ENCODE measurements around the gene MT1M.

The MT1M gene

DNA sequence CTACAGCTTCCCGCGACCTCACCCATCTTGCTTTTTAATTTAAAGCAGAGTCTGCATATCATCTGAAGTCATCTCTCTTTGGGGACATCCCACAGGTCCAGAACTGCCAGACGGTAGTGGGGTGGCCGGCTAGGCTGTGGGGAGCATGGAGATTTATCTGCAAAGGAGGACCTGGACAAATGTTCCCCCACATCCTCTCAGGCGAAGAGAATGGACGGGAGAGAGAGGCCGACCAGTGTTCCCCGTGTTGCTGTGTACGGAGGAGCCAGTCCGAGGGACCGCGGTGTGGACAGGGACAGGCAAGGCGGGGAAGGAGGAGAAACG lies 665 bp upstream of the MT1M start:
- DNase-seq (ENCODE audit: extremely low spot score), result no peak
- ChIA-PET POLR2A (no interaction called here), CTCF (interaction anchor here (0.7 kb wide), 1 partner anchor 11 kb away, joined by 3 read pairs; no protein-coding TSS in a partner anchor)
- TF ChIP-seq, protein P1, sequence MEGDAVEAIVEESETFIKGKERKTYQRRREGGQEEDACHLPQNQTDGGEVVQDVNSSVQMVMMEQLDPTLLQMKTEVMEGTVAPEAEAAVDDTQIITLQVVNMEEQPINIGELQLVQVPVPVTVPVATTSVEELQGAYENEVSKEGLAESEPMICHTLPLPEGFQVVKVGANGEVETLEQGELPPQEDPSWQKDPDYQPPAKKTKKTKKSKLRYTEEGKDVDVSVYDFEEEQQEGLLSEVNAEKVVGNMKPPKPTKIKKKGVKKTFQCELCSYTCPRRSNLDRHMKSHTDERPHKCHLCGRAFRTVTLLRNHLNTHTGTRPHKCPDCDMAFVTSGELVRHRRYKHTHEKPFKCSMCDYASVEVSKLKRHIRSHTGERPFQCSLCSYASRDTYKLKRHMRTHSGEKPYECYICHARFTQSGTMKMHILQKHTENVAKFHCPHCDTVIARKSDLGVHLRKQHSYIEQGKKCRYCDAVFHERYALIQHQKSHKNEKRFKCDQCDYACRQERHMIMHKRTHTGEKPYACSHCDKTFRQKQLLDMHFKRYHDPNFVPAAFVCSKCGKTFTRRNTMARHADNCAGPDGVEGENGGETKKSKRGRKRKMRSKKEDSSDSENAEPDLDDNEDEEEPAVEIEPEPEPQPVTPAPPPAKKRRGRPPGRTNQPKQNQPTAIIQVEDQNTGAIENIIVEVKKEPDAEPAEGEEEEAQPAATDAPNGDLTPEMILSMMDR (IDR thresholded peaks at IDR 0.05; ENCODE audit: control extremely low read depth, extremely low read depth, low read depth, missing control alignments), result no peak

DNA sequence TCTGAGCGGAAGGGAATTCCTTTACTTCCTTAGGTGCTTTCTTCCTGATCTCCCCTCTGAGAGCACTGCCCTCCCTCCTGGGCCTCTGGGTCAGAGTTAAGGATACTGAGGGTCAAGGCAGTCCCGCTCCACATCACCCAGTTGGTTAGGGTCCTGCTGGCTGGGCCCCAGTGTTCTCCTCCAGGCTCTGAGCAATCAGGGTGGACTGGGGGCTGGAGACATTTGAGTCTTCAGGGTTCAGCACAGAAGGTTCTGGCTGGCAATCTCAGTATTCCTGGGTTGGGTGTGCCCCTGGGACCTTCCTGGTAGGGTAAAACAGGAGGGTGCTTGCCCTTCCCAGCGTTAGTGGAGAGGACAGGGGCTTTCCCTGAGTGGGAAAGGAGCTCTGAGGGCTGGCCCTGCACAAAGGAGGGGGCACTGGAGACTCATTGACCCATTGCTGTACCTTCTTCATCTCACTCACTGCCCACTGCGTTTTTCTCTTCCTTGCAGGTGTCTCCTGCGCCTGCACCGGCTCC lies 448 bp downstream of the MT1M start:
- TF ChIP-seq, protein P1 (IDR thresholded peaks at IDR 0.05; ENCODE audit: control extremely low read depth, extremely low read depth, low read depth, missing control alignments), result no peak
- POLR2A ChIA-PET, result no interaction called here
- DNase-seq (ENCODE audit: extremely low spot score), result no peak
- CTCF ChIA-PET, result no interaction called here

DNA sequence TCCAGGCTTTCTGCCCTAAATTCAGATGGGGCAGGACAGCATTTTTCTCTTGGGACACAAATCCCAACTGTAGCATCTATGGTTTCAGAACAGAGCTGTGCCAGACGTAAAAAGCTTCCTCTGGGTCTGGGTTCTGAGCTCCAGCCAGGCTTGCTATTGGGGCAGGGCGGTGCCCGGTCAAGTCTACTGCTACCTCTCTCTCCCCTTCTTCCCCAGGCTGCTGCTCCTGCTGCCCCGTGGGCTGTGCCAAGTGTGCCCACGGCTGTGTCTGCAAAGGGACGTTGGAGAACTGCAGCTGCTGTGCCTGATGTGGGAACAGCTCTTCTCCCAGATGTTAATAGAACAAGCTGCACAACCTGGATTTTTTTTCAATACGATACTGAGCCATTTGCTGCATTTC lies 1.1 kb downstream of the MT1M start:
- TF ChIP-seq, protein P1 (IDR thresholded peaks at IDR 0.05; ENCODE audit: control extremely low read depth, extremely low read depth, low read depth, missing control alignments), result no peak
- POLR2A ChIA-PET, result no interaction called here
- CTCF ChIA-PET, result no interaction called here
- no peak for DNase-seq (ENCODE audit: extremely low spot score)

DNA sequence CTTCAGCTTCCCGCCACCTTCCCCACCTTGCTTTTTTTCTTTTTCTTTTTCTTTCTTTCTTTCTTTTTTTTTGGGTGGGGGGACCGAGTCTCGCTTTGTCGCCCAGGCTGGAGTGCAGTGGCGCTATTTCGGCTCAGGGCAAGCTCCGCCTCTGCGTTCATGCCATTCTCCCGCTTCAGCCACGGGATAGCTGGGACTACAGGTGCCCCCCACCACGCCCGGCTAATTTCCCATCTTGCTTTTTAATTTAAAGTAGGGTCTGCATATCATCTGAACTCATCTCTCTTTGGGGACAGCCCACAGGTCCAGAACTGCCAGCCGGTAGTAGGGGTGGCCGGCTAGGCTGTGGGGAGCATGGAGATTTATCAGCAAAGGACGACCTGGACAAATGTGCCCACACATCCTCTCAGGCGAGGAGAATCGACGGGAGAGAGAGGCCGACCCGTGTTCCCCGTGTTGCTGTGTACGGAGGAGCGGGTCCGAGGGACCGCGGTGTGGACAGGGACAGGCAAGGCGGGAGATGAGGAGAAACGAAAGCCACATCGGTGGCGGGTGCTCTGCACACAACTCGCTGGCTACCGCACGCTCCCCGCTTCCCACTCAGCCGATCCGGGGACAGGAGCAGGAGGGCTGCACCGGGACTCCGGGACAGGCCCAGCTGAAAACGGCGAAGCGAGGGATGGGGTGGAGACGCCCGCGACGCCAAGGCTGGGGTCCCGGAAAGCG lies 2.4 kb downstream of the MT1M start:
- TF ChIP-seq, protein P1 (IDR thresholded peaks at IDR 0.05; ENCODE audit: control extremely low read depth, extremely low read depth, low read depth, missing control alignments), result no peak
- DNase-seq (ENCODE audit: extremely low spot score), result no peak
- ChIA-PET CTCF (no interaction called here), POLR2A (no interaction called here)

DNA sequence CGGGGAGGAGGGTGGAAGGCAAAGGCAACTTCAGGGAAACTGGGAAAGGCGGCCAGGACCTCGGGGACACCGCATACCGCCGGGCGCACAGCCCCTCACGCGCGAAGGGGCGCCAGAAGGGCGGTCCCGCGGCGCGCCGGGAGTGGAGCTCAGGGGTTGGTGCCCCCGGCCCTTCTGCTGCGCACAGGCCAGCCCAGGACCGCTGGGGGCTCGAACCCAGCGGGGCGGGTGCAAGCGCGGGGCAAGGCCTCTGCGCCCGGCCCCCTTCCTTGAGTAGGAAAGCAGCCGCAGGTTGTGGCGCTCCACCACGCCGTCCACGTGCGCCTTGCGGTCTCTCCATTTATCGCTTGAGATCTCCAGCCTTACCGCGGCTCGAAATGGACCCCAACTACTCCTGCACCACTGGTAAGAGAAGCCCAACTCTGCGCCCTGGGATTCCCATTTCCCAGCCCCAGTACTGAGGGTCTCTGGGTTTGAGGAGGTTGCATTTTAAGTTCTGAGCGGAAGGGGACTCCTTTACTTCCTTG lies 3.0 kb downstream of the MT1M start:
- ChIA-PET POLR2A (no interaction called here), CTCF (no interaction called here)
- no peak for DNase-seq (ENCODE audit: extremely low spot score)
- TF ChIP-seq, protein P1 (IDR thresholded peaks at IDR 0.05; ENCODE audit: control extremely low read depth, extremely low read depth, low read depth, missing control alignments), result no peak

DNA sequence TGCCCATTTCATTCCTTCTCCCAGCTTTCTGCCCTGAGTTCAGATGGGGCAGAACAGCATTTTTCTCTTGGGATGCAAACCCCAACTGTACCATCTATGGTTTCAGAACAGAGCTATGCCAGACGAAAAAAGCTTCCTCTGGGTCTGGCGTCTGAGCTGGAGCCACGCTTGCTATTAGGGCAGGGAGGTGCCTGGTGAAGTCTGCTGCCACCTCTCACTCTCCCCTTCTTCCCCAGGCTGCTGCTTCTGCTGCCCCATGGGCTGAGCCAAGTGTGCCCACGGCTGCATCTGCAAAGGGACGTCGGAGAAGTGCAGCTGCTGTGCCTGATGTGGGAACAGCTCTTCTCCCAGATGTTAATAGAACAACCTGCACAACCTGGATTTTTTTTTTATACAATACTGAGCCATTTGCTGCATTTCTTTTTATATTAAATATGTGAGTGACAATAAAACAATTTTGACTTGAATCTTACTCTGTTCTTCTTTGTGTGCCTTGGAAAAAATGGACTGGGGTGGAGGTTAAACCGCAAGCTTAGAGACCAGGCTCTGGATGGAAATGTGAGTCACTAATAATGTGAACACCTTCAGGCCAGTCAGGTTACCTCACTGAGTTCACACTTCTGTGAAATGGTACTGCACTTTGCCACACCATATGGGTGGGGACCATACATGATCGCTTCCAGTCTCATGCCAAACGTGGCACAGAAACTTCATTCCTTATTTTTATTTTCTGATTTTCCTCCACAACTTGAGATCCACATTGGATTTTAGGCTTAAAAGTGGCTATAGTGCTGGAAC lies 4.4 kb downstream of the MT1M start:
- POLR2A ChIA-PET, result no interaction called here
- DNase-seq (ENCODE audit: extremely low spot score), result no peak
- CTCF ChIA-PET, result no interaction called here
- TF ChIP-seq, protein P1 (IDR thresholded peaks at IDR 0.05; ENCODE audit: control extremely low read depth, extremely low read depth, low read depth, missing control alignments), result no peak
